ENCODE results near the gene ERC2. TPM values are rescaled to one million over a fixed set of nuclear protein-coding genes. Genes with fewer than 3 reads are reported as not detected.

ERC2 gene
- total RNA-seq, 1 donor from 2014 or later, result 0.99 TPM

GRCh38 chr3:55567615-55568014 lies 900.7 kb downstream of the ERC2 start:
- H3K27ac ChIP-seq (replicated peaks), result no peak overlapping the region
- intact Hi-C loops (cut with micrococcal nuclease), result no loop called here
- TF ChIP-seq, protein P1, sequence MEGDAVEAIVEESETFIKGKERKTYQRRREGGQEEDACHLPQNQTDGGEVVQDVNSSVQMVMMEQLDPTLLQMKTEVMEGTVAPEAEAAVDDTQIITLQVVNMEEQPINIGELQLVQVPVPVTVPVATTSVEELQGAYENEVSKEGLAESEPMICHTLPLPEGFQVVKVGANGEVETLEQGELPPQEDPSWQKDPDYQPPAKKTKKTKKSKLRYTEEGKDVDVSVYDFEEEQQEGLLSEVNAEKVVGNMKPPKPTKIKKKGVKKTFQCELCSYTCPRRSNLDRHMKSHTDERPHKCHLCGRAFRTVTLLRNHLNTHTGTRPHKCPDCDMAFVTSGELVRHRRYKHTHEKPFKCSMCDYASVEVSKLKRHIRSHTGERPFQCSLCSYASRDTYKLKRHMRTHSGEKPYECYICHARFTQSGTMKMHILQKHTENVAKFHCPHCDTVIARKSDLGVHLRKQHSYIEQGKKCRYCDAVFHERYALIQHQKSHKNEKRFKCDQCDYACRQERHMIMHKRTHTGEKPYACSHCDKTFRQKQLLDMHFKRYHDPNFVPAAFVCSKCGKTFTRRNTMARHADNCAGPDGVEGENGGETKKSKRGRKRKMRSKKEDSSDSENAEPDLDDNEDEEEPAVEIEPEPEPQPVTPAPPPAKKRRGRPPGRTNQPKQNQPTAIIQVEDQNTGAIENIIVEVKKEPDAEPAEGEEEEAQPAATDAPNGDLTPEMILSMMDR (IDR thresholded peaks at IDR 0.05; ENCODE audit: borderline replicate concordance), result no peak
- H3K4me3 ChIP-seq, result no peak overlapping the region
- H3K36me3 ChIP-seq, result no peaks in the 10 kb centered on the region
- peaks cover 14% of the 10 kb centered on the region for H3K4me1 ChIP-seq
- DNase-seq, result no peak
- H3K9me3 ChIP-seq (replicated peaks), result no peaks in the 10 kb centered on the region
- no peaks in the 10 kb centered on the region for H3K27me3 ChIP-seq (ENCODE audit: low read depth)

DNA sequence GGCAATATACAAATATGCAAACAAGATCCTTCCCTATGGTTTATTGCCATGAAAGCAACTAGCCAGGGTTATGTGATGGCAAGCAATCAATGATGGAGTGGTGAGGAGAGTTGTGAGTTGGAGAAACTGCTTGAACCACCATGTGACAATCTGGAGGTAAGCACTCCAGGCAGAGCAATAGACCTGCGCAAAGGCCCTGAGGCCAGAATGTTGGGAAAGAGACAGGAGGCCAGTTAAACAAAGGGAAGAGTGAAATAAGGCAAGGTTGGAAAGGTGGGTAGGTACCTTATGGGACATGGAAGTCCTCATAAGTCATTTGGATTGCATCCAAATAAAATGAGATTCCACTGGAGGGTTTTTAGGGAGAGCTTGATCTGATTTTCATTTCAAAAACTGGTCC lies 901.1 kb downstream of the ERC2 start:
- TF ChIP-seq, protein P1 (IDR thresholded peaks at IDR 0.05; ENCODE audit: borderline replicate concordance), result no peak
- no peak for DNase-seq
- H3K4me1 ChIP-seq, result peaks cover 9% of the 10 kb centered on the region
- H3K9me3 ChIP-seq (replicated peaks), result no peaks in the 10 kb centered on the region
- no peak overlapping the region for H3K27ac ChIP-seq (replicated peaks)
- no peak overlapping the region for H3K4me3 ChIP-seq
- intact Hi-C loops (cut with micrococcal nuclease), result no loop called here
- no peaks in the 10 kb centered on the region for H3K36me3 ChIP-seq
- no peaks in the 10 kb centered on the region for H3K27me3 ChIP-seq (ENCODE audit: low read depth)

- intact Hi-C loops (cut with micrococcal nuclease), result no loop called here
- Histone ChIP-seq H3K27ac (replicated peaks) (no peak overlapping the region), H3K27me3 (ENCODE audit: low read depth) (no peaks in the 10 kb centered on the region), H3K4me1 (no peaks in the 10 kb centered on the region), H3K36me3 (no peaks in the 10 kb centered on the region), H3K4me3 (no peak overlapping the region), H3K9me3 (replicated peaks) (no peaks in the 10 kb centered on the region)
- TF ChIP-seq, protein P1 (IDR thresholded peaks at IDR 0.05; ENCODE audit: borderline replicate concordance), result no peak
- DNase-seq, result no peak
Observed at GRCh38 chr3:55565521-55565920, 902.7 kb downstream of the ERC2 start.

DNA sequence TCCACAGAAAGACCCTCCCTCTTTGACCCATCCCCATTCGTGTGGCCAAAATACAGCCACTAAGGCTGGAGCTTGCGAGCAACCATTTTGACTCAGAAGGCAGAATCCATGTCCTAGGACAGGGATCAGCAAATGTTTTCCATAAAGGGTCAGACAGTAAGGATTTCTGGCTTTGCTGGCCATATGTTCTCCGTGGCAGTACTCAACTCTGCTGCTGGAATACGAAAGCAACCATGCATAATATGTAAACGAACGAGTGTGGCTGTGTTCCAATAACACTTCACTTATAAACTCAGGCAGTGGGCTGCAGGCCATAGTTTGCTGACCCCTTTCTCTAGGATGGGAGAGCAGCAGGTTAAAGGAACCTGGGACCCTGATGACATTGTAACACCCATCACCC lies 903.5 kb downstream of the ERC2 start:
- TF ChIP-seq, protein P1 (IDR thresholded peaks at IDR 0.05; ENCODE audit: borderline replicate concordance), result no peak
- H3K4me1 ChIP-seq, result no peaks in the 10 kb centered on the region
- H3K27ac ChIP-seq (replicated peaks), result no peak overlapping the region
- no peaks in the 10 kb centered on the region for H3K9me3 ChIP-seq (replicated peaks)
- DNase-seq, result no peak
- H3K27me3 ChIP-seq (ENCODE audit: low read depth), result no peaks in the 10 kb centered on the region
- H3K4me3 ChIP-seq, result no peak overlapping the region
- no peaks in the 10 kb centered on the region for H3K36me3 ChIP-seq
- intact Hi-C loops (cut with micrococcal nuclease), result no loop called here

DNA sequence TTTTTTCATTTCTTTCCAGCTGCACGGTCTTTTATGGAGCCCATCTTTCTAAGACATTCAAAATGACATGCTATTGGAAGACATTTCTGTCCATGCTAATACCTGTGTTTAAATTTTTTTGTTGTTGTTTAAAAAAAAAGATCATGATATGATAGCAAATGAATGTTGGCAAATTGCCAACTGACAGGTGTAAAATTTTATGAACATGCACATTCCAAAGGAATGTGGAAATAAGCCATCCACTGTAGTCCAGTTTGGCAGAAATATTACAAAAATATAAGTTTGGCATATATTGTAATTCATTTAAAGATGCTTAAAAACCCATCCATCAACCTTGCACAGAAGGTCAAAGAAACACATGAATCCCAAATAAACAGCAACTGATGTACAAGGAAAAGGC lies 905.6 kb downstream of the ERC2 start:
- TF ChIP-seq, protein P1 (IDR thresholded peaks at IDR 0.05; ENCODE audit: borderline replicate concordance), result no peak
- Histone ChIP-seq H3K4me1 (peaks cover 4% of the 10 kb centered on the region), H3K4me3 (no peak overlapping the region), H3K36me3 (no peaks in the 10 kb centered on the region), H3K9me3 (replicated peaks) (no peaks in the 10 kb centered on the region), H3K27ac (replicated peaks) (no peak overlapping the region), H3K27me3 (ENCODE audit: low read depth) (no peaks in the 10 kb centered on the region)
- no peak for DNase-seq
- intact Hi-C loops (cut with micrococcal nuclease), result no loop called here
